Ammon's horn (tissue), 1 donor: ENCODE data around the gene CBLB.

Experiments used
- DNase-seq: peaks from one replicate; pipeline ENCODE4 v3.0.0-alpha.2; 2016; ENCODE audit warnings: low spot score

CBLB gene

DNA sequence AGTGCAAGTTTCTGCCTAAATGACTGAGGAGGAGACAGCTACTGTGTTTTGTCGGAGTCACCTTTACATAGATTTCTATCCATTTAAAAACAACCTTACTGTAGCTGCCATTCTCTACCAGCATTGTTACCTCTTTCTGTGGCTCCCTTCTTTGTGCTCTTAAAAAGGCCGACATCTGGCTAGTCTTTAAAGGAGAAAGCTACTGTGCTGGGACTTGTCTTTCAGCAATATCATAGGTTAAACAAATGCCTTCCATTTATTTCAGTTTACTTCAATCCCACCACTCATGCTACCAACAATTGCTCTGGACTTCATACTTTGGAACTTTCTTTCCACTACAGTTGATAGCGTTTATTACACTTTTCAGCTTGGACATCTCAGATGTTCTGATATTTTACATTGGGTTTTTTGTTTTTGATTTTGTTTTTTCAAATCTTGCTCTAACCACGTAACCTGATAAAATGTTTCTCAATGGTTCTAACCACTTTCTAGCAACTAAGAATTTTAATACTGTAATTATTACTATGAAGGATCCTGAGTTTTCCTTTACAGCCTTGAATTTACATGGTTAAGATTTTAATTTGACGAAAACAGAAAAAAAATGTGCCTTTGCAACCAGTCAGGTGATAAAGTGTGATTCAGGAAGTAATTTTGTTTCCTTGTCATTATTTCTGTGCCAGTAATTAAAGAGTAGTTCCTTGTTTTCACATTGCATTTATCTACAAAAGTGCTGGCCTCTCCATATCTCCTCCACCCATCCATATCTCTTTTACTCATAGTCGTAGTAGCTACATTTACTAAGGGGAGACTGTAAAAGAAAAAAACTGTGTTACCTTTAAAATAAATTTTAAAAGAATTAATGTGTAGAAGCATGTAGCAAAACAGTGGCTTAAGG, 1.3 kb upstream of the CBLB start:
- no peak for DNase-seq

DNA sequence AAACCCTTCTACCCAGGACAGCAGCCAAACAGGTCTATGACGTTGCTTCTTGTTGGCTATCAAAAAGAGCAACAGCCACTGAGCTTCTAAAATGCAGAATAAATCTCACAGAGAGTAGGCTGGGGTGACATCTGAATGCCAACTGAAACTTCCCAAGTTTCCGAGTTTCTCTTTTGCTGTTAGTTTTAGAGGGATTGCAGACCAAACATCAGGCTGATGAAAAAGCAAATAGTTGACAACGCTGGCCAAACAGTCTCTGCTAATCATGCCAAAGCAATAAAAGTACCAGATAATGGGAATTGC, 670 bp upstream of the CBLB start:
- DNase-seq, result no peak

DNA sequence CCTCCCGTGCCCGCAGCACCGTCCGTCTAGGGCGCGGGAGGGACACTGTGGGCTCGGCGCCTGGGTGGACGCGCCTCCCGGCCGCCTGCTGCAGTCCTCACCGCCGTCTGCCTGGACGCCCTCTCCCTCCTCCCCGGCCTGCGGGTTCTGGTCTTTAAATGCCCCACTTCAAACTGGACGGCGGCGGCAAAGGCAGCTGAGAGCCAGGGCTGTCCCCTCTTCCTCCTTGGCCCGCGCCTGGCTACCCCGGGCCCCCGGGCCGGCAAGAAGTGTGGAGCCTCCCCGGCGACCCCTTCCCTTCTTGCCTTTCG, 426 bp downstream of the CBLB start:
- peak; percentile 67 for DNase-seq

DNA sequence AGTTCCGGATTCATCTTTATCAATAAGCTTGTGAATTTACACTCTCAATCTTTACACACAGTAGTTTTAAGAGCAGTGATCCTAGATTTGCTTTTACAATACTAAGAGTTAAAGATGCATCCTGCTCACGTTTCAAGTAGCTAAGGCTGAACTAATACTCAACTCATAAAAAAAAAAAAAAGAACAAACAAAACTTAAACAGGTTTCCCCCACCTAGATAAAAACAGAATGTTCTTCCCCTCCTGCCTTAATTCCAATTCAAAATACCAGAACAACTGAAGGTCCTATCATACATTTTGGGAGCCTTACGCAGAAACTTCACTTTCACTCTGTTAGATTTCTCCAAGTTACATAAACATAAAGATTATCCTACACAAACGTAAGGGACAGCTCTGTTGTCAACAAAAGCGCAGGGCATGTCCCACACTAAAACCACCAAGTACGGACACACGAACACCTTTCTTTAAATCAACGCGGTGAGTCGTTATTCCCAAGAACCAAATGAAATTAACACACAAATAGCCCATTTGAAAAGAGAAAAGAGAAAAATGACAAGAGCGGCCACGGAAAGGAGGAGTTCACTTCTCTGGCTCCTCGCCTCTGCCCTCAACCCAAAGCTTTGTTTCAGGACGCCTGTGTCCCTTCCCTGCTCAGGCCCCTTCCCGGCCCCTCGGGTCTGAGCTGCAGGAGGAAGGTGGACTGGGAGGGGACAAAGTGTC, 941 bp downstream of the CBLB start:
- peak; percentile 18 for DNase-seq

DNA sequence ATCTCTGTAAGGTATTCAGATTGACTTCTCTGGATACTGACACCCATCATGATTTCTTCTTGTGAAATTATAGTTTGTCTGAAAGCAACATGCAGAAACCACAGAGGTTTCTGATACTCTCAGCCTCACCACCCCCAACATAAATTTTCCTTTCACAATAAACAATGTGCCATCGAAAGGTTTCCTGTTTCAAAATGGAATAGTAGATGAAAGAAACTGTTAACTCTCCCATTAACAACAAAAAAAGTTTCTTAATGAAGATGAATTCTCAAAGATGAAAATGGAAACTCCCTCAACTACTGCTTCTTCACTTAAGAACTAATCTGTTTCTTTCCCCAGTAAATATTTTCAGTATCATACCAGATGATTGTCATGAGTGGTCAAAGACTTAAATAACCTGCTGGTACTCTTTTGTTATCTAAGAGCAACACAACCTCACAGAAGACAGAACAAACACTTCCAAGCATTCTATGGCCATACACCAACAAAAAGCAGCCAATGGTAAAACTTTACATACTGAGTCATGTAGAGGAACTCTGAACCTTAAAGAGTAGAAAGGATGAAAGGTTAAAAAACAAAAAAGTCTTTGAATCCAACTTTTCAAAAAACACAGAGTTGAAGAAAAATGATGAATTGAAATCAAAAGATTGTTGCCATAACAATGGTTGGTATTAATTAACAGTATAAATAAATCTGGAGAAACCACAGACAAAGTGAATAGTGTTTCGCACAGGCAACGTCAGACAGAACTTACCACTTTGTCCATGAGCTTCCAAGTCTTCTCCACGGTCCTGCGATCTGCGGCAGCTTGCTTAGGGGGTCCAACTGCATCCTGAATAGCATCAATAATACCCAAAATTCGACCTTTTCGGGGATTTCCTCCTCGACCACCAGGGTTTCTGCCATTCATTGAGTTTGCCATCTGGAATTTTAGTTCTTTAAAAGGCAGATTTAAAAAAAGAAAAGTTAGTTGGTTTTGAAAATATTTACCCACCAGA, 1.9 kb downstream of the CBLB start:
- DNase-seq, result no peak

DNA sequence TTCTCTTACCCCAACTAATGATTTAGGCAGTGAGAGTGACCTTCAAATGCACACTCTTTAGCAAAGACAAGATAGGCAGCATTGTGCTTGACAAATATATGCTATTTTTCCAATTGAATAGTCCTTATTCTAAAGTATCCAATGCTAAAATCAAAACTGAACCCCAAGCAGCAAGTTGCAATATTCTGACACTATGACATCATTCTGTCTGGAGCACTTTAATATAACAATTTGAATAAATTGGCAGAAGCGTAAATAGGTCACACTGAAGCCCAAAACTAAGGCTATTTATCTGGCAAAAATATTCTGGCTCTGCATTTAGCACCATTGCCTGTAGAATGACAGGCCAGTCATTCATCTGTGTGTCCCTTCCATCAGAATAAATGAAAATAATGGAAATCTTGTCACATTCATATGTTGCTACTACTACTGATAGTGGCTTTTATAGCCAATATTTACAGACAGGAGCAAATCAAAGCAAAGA, 2.9 kb downstream of the CBLB start:
- no peak for DNase-seq

DNA sequence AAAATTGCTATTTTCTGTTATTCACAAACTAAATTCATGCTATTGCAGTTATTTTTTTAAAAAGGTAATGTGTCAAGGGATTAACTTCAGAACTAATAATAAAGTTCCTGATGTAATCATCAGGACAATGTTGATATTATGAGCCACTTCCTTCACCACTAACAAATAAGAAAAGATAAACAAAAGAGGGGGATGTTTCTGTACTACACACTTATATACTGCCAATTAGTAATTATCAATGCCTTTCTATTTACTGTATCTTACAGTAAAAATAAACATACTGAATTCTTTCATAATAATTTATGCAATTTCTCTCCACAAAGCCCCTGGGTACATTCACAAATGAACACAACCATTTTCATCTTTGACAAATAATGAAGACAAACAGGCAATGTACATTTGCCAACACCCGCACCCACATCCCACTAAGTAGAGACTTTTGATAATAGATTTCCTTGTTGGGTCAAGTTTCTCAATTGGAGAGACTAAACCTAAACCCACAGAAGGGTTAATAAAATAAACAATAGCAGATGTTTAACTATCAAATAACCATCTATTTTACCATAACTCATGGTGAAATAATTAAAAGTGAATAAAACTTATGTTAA, 3.7 kb downstream of the CBLB start:
- DNase-seq, result no peak

DNA sequence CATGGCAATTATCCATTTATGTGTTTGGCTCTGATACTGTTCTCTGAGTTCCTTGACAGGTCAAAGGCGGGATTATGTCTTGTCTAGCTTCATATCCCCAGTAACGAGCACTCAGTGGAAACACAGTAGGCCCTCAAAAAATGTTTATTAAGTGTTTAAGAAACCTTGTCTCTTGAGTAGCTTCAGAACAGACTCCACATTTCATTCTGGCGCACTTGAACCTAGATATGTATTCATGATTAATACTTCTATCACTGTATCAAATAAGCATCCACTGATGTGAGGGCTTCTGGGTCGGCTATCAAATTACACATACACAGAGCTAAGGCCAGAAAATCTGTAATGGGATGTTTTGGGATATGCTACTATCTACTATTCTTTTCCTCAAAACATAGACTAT, 4.6 kb downstream of the CBLB start:
- no peak for DNase-seq

DNA sequence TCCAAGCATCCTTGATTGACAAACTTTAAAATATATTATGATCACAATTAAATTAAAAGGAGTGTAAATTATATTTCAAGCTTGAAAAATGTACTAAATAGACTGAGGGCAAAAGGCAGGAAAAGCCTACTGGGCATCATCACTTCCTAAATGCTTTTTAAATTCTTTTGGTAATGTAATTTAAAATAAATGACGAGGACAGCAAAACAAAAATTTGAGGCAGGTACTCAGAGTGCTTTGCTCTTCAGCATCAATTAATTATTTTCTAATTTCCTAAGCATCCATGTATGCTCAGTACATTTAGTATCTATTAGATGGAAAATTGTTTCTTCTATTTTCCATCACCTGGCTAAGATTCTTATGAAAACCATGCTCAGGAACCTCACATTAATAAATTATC, 5.2 kb downstream of the CBLB start:
- DNase-seq, result no peak

DNA sequence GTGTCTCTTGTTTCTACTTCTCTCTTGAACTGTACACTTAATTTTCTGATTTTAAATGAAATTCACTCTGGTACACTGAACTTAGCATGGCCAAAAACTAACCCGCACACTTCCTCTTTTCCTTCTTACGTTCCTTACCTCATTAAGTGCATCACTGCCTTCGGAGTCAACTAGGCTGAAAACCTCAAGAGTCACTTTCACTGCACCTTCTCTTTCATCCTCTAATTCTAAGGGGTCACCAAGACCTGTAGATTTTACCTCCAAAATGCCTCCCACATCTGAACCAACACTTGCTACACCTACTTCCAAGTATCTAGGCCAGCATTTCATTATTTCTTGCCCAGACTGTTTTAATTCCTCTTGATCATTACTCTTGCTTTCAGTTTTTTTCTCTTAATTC, 6.6 kb downstream of the CBLB start:
- no peak for DNase-seq

DNA sequence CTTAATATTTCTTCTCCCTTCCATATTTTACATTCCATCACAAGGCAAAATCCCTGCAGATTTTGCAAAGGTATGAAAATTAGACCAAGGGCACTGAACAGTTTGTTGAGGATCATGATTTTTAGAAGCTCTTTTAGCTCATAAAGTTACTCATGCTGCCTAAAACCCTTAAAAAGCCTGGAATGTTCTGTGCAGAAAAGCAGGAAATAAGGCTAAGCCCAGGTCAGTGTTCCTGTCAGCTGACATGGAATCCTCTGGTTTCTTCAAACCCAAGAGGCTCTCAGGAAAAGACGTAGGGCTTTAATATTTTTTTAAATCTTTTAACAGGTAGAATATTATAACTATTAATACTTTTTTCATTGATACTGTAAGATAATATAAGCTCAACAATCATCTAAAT, 8.2 kb downstream of the CBLB start:
- no peak for DNase-seq

DNA sequence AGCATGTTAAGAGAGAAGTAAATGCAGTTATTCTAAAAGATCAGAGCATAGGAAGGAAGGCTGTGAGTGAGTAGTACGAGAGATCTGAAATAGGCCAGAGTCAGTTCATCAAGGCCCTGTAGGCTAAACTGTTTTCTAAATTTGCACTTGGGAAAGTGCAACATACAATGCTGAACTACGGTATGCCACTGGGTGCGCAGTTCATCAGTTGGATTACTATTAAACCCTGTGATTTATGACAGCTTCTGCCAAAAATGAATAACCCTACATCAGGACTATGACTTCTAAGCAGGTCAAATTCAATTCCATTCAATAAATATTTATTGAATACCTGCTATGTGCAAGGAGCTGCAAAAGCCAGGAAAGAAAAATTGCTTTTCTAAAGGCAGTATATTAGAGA, 10.8 kb downstream of the CBLB start:
- no peak for DNase-seq

DNA sequence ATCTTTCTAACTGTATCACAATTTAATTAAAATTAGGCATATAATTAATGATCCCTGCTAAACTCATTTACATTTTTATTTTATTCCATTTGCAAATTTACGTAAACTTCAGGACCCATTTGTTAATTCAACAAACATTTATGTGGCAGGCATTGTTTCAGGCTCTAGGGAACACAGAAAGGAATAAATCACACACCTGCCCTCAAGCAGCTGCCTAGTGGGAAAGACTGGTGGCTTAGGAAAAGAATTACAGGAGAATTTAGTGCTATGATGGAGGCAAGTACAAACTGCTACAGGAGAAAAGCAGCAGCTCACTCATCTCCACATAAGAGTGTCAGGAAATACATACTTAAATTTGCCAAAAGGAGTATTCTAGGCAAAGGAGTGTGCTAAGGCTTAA, 11.2 kb downstream of the CBLB start:
- no peak for DNase-seq

DNA sequence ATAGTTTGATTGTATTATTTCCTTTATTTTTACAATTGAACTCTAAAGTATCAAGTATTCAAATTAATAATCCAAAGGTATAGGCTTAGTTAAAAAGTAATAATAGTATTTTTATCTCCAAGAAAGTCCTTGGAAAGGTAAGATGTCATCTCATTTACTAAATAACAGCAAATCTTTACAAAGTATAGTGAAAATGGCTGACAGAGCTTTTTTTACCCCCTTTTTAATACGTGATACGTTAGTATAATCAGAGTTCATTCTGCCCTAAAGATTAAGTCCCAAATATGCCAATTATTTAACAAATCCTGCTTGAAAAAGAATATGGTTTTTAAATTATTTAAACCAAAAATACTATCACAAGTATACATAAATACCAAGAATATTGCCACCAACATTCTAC, 12.2 kb downstream of the CBLB start:
- no peak for DNase-seq

DNA sequence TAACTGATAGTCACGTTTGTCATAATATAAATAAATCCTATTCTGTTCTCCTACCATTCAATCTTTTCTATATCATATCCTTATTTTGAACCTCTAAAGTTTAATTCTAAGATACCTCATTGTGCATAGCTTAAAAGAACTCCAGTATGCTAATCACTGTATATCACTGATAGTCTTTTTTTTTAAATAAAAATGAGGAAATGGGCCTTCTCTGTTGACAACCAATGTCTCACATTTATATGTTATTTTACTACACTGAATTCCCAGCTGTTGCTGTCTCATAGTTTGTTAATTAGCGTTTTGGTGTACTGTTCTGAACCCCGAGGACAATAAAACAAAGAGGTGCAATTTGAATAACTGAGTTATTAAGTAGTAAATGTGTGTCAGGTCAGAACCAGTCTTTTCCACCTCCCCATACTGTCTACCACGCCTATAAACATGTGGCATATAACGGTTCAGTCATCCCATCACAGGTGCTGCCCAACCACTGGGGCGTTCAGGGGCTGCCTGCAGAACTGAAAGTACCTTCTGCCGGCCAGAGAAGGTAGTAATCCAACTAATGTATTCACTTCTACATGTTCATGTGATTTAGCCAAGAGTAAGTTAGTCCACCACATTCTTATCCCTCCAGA, 14.9 kb downstream of the CBLB start:
- no peak for DNase-seq

DNA sequence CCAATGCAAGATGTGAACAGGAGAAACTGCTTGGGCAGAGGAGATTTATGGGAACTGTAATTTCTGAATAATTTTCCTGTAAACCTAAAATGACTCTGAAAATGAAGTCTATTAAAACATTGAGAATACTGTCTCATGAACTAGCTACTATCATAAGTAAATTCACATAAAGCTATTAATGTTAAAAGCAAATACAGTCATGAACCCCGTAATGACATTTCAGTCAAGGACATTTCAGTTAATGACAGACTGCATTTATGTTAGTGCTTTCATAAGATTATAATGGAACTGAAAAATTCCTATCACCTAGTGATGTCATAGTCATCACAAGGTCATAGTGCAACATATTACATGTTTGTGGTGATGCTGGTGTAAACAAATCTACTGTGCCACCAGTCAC, 17.2 kb downstream of the CBLB start:
- no peak for DNase-seq

DNA sequence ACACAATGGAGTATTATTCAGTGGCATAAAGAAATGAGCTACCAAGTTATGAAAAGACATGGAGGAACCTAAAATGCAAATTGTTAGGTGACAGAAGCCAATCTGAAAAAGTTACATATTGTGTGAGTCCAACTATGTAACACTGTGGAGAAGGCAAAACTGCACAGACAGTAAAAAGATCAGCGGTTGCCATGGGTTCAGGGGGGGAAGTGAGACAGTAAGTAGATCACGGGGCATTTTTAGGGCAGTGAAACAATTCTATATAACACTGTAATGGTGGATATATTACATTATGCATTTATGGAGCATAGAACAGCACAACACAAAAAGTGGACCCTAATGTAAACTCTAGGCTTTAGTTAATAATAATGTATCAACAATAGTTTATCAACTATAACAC, 17.6 kb downstream of the CBLB start:
- no peak for DNase-seq

DNA sequence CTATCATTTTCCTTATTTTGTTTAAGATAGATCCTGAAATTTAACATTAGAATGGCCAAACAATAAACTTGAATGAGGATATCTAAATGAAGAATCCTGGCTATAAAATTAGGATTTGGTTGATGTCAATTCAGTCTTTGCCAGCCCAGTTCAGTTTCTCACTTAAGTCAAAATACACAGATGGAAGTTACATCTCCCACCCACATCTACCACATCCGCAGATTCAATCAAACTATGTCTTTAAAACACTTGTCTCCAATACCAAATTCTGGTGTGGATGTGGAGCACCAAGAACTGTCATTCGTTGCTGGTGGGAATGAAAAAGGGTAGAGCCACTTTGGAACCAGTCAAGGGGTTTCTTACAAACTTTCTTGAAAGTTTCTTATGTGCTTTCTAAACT, 18.2 kb downstream of the CBLB start:
- DNase-seq, result no peak

DNA sequence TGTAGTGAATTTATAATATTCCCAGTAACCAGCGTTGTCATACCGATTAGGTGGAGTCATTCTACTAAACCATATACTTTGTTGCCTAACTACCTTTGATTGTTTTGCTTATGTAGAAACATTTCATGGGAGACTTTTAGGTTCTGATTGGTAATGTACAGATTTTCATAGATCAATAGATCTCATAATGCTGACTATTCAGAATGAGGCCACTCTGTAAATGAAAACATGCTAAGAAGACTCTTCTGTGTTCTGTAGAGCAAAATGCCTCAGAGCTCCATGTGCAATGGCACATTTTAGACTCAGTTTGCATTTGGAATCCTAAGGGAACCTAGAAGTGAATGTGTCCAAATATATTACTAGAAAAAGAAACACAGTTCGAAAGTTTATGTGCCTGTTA, 20.0 kb downstream of the CBLB start:
- DNase-seq, result no peak

DNA sequence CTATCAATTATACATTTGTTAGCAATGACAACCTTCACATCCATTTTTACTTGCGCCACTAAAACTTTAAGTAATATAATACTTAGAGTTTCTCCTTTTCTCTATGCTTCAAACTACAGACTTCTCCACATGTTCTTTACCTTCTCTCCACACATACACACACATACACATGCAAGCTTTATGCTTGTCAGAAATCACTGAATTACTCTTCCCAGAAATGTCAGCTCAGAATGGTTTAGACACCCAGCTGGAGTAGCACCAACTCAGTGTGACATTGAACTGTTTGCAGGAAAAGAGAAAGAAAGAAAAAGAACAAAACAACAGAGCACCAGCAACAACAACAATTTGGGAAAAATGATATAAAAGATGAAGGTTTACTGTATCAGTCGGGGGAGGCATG, 20.9 kb downstream of the CBLB start:
- no peak for DNase-seq

DNA sequence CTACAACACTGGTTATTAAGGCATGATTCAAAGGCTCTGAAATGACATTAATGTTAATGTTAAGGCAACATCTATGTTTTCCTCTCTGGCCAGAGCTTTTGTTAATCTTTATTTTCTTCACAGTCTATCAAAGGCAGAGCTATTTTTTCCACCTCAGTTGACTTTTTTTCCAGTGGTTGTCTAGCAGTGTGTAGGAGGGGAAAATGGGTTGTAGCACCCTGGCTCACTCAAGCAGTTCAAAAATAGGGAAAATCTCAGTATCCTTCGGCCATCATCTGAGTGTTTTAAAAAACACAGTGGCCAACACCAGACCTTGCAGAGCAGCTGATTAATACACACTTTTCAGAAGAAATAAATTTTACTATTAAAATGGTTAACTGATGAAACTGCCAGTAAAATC, 21.4 kb downstream of the CBLB start:
- no peak for DNase-seq

DNA sequence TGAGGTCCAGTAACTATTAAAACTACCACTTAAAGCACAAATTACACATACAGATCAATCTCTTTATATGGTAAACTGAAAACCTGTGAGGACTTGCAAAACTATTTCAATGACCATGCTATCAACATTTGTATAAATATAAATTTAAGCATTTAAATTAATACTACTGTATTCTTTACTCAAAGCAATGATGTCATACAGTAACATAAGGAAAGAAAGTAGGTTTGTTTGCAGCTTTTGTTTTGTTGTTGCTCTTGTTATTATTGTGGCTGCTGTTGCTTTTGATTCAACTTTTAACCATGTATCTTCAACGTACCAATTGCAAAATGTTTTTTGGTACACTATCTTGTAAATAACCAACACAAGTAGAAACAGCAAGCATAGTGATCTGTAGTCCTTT, 22.0 kb downstream of the CBLB start:
- no peak for DNase-seq
